Tibial nerve (tissue), 4 donors: ENCODE results near the gene CNTNAP5. TPM values are rescaled to one million over a fixed set of nuclear protein-coding genes. Genes with fewer than 3 reads are reported as not detected.

Experiments
- DNase-seq, 2 donors: peaks; one replicate each; pipeline ENCODE4 v3.0.0-alpha.2; 2019; ENCODE audit warnings: low spot score in 2 of 2
- H3K27ac ChIP-seq, 4 donors: fragments of 200-600 bp; sonication (generic) in 3 of 4; one replicate each; pipeline ENCODE4 v1.5.1; 2017 to 2019; ENCODE audit warnings: mild to moderate bottlenecking in 1 of 4
- H3K27me3 ChIP-seq, 2 donors: fragments of 200-600 bp; sonication (generic) in 1 of 2; one replicate each; pipeline versions ENCODE4 v1.5.1 to v1.6.0; 2017 to 2019
- H3K36me3 ChIP-seq, 3 donors: fragments of 200-600 bp; sonication (generic); one replicate each; pipeline ENCODE4 v1.5.1; 2018 to 2019
- H3K4me1 ChIP-seq, 4 donors: fragments of 200-600 bp; sonication (generic) in 3 of 4; one replicate each; pipeline ENCODE4 v1.5.1; 2017 to 2019
- H3K4me3 ChIP-seq, 4 donors: fragments of 200-600 bp; sonication (generic) in 3 of 4; one replicate each; pipeline ENCODE4 v1.5.1; 2017 to 2019; ENCODE audit warnings: mild to moderate bottlenecking in 1 of 4, moderate library complexity in 1 of 4
- H3K9me3 ChIP-seq, 4 donors: fragments of 200-600 bp; sonication (generic) in 3 of 4; one replicate each; pipeline ENCODE4 v1.5.1; 2017 to 2019
- EP300 ChIP-seq, 2 donors: sonication (generic); formaldehyde crosslinking; IDR thresholded peaks; one replicate each; pipeline ENCODE4 v1.6.1; 2017; ENCODE audit warnings: antibody characterized with exemption in 2 of 2, mild to moderate bottlenecking in 1 of 2
- POLR2A ChIP-seq, 2 donors: fragments of 450-650 bp; IDR thresholded peaks; one replicate each; pipeline ENCODE4 v1.6.1; 2017; ENCODE audit warnings: antibody characterized with exemption in 2 of 2, mild to moderate bottlenecking in 2 of 2, moderate library complexity in 2 of 2
- WGBS, 2 donors: methylation state at CpG; one replicate each; pipeline ENCODE4 v1.1.5; 2018; 5-methylcytosine and 5-hydroxymethylcytosine counted together
- total RNA-seq, 4 donors: library from RNA; depleted of rRNA; stranded (reverse); fragments of >200 nt; gene quantifications; one replicate each; pipeline ENCODE4 v1.1.0, GENCODE V29; 2016
- TF ChIP-seq, protein P1 (sequence below), 5 experiments: fragments of 200-600 bp in 3 of 5; fragments of 450-650 bp in 2 of 5; sonication (generic) in 3 of 5; IDR thresholded peaks; one replicate each; pipeline ENCODE4 v1.5.1; 2016 to 2019; ENCODE audit warnings: antibody characterized with exemption in 5 of 5, mild to moderate bottlenecking in 3 of 5, moderate library complexity in 2 of 5

Gene CNTNAP5
- total RNA-seq, 4 donors from 2014 or later: under 0.01 to 0.22 TPM; not detected in 2

DNA sequence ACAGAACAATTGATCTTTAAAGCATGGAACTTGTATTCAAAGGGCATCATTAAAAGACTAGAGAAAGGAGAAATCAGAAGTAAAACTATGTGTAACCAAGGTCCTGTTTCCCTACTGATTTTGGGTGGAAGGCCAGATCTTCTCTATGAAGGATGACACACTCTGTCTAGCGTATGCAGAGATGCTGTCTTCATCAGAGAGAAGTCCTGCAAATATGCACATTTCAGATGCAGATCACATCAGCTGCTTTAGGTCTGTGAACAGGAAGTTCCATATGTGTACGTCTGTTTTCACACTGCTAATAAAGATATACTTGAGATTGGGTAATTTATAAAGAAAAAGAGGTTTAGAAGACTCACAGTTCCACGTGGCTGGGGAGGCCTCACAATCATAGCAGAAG is 857.3 kb downstream of the CNTNAP5 start:
- no peaks in the 10 kb centered on the region for H3K27me3 ChIP-seq
- TF ChIP-seq POLR2A (IDR thresholded peaks at IDR 0.05): no peak
- H3K36me3 ChIP-seq: no peaks in the 10 kb centered on the region
- no peaks in the 10 kb centered on the region for H3K4me1 ChIP-seq
- 64 to 74% methylated on average over 3 of the region's 3 CpGs for WGBS, 2 donors
- no peak overlapping the region for H3K27ac ChIP-seq
- H3K4me3 ChIP-seq: no peak overlapping the region
- H3K9me3 ChIP-seq: no peaks in the 10 kb centered on the region
- no peak for DNase-seq

DNA sequence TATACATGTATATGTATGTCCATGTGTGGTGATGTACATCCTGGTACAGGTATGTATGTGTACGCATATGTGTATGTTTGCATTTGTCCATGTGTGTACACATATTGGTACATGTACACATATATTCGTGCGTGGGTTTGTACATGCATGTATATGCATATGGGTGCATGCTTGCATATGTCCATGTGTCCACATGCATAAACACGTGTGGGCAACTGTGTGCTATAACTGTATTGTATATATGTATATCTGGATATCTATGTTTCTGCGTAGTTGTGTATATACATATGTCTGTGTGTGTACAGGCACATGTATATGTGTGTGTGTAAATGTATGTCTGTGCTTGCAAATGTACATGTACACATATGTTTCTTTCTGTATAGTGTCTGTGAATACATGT is 858.5 kb downstream of the CNTNAP5 start:
- no peak for TF ChIP-seq POLR2A (IDR thresholded peaks at IDR 0.05)
- TF ChIP-seq, protein P1, sequence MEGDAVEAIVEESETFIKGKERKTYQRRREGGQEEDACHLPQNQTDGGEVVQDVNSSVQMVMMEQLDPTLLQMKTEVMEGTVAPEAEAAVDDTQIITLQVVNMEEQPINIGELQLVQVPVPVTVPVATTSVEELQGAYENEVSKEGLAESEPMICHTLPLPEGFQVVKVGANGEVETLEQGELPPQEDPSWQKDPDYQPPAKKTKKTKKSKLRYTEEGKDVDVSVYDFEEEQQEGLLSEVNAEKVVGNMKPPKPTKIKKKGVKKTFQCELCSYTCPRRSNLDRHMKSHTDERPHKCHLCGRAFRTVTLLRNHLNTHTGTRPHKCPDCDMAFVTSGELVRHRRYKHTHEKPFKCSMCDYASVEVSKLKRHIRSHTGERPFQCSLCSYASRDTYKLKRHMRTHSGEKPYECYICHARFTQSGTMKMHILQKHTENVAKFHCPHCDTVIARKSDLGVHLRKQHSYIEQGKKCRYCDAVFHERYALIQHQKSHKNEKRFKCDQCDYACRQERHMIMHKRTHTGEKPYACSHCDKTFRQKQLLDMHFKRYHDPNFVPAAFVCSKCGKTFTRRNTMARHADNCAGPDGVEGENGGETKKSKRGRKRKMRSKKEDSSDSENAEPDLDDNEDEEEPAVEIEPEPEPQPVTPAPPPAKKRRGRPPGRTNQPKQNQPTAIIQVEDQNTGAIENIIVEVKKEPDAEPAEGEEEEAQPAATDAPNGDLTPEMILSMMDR (IDR thresholded peaks at IDR 0.05): no peak
- TF ChIP-seq EP300 (IDR thresholded peaks at IDR 0.05): no peak
- no peak overlapping the region for H3K4me3 ChIP-seq
- WGBS, 2 donors: 97 to 98% methylated on average over 5 of the region's 5 CpGs

DNA sequence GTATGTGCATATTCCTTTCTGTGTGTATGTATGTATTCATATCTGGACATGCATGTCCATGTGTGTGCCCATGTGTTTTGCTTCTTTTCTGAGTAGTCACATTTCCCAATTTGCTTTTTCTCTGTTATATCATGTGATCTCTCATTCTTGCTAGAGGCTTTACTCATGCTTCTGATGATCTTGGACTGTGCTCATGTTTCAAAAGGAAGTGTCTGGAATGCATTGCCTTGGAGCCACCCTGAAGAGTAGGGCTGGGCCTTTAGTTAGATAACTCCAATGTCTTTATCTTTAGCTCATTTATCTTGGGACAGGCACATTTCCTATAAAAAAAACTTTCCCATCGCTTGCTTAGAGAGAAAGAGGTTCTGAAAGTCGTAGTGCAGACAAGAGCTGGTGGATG is 859.2 kb downstream of the CNTNAP5 start:
- no peaks in the 10 kb centered on the region for H3K36me3 ChIP-seq
- 60 to 74% methylated on average over 2 of the region's 2 CpGs for WGBS, 2 donors
- no peak for DNase-seq
- TF ChIP-seq, protein P1 (IDR thresholded peaks at IDR 0.05): no peak
- TF ChIP-seq EP300 (IDR thresholded peaks at IDR 0.05): no peak
- no peak for TF ChIP-seq POLR2A (IDR thresholded peaks at IDR 0.05)
- H3K27me3 ChIP-seq: no peaks in the 10 kb centered on the region
- no peaks in the 10 kb centered on the region for H3K4me1 ChIP-seq
- no peaks in the 10 kb centered on the region for H3K9me3 ChIP-seq
- no peak overlapping the region for H3K27ac ChIP-seq
- no peak overlapping the region for H3K4me3 ChIP-seq

More for the DNA sequence above, 858.5 kb downstream of the CNTNAP5 start:
- Histone ChIP-seq H3K27me3 (no peaks in the 10 kb centered on the region), H3K9me3 (no peaks in the 10 kb centered on the region), H3K4me1 (no peaks in the 10 kb centered on the region), H3K36me3 (no peaks in the 10 kb centered on the region), H3K27ac (no peak overlapping the region)
- no peak for DNase-seq

DNA sequence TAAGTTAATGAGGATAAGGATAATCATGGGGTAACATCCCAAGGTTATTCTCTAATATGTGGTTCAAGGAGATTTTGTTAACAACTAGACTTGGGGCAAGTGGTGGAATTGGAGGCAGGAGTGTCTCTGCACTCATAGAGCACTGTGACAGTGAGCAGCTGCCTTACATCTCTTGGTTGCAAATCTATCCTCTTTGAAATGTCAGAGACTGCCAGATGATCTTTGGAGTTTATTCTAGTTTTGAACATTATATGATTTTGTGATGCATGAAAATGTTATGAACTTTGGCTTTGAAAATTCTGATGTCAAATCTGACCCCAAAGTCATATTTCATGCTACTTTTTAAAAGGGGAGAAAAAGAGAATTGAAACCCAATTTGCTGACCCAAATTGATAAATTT is 861.1 kb downstream of the CNTNAP5 start:
- DNase-seq: no peak
- Histone ChIP-seq H3K4me3 (no peak overlapping the region), H3K4me1 (no peaks in the 10 kb centered on the region), H3K27ac (no peak overlapping the region), H3K9me3 (no peaks in the 10 kb centered on the region), H3K27me3 (no peaks in the 10 kb centered on the region), H3K36me3 (no peaks in the 10 kb centered on the region)
- TF ChIP-seq, protein P1 (IDR thresholded peaks at IDR 0.05): no peak
- TF ChIP-seq POLR2A (IDR thresholded peaks at IDR 0.05) (no peak), EP300 (IDR thresholded peaks at IDR 0.05) (no peak)

DNA sequence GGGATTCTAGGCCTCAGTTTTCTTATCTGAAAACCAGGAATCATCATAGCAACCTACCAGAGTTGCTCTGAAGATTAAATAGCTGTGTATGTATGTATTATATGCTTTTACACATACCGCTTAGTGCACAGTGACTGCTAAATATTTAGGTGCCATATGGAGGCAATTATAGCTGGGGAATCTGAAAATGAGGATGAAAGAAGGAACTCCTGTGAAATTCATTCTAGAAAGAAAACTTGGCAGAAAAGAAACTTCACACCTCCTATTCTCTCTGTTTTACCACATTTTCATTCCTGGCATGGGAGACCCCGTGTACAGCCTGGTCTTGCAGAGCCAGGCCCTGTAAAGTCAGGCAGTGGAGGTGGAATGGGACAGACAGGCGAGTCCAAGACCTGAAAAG is 862.4 kb downstream of the CNTNAP5 start:
- no peaks in the 10 kb centered on the region for H3K27me3 ChIP-seq
- WGBS, 2 donors: 67 to 80% methylated on average over 3 of the region's 3 CpGs
- DNase-seq: no peak
- H3K27ac ChIP-seq: no peak overlapping the region
- no peaks in the 10 kb centered on the region for H3K9me3 ChIP-seq
- H3K4me1 ChIP-seq: no peaks in the 10 kb centered on the region
- H3K36me3 ChIP-seq: no peaks in the 10 kb centered on the region
- H3K4me3 ChIP-seq: no peak overlapping the region
- TF ChIP-seq, protein P1 (IDR thresholded peaks at IDR 0.05): no peak
- TF ChIP-seq EP300 (IDR thresholded peaks at IDR 0.05) (no peak), POLR2A (IDR thresholded peaks at IDR 0.05) (no peak)

DNA sequence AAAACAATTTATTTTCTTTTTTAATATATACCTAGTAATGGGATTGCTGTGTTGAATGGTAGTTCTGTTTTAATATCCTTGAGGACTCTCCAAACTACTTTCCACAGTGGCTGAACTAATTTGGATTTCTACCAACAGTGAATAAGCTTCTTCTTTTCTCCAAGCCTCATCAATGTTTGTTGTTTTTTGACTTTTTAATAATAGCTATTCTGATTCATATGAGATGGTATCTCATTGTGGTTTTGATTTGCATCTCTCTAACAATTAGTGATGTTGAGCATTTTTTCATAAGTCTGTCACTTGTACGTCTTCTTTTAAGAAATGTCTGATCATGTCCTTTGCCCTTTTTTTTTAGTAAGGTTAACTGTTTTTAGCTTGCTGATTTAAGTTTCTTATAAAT is 863.3 kb downstream of the CNTNAP5 start:
- Histone ChIP-seq H3K9me3 (no peaks in the 10 kb centered on the region), H3K36me3 (no peaks in the 10 kb centered on the region), H3K4me3 (no peak overlapping the region), H3K27ac (no peak overlapping the region), H3K27me3 (no peaks in the 10 kb centered on the region), H3K4me1 (no peaks in the 10 kb centered on the region)
- 44 to 51% methylated on average over 1 of the region's 1 CpG for WGBS, 2 donors
- no peak for DNase-seq
- TF ChIP-seq EP300 (IDR thresholded peaks at IDR 0.05) (no peak), POLR2A (IDR thresholded peaks at IDR 0.05) (no peak)
- TF ChIP-seq, protein P1 (IDR thresholded peaks at IDR 0.05): no peak
